Body of pancreas (tissue), 4 donors: ENCODE measurements around the gene MYRIP. TPM values are rescaled to one million over a fixed set of nuclear protein-coding genes. Genes with fewer than 3 reads are reported as not detected.

Experiments used
- ATAC-seq: fragments of 150-250 bp; one replicate; pipeline ENCODE4 v1.9.1; 2016
- DNase-seq, 4 donors: peaks; one replicate each; pipeline ENCODE4 v3.0.0-alpha.2; 2019
- H3K27ac ChIP-seq, 4 donors: fragments of 200-600 bp; sonication (generic); 1 replicate in 3 of 4; 2 replicates in 1 of 4; pipeline versions ENCODE4 v1.5.1 to v1.6.1; 2016 to 2019; ENCODE audit warnings: mild to moderate bottlenecking in 1 of 4, mixed read lengths in 1 of 4, moderate library complexity in 1 of 4
- H3K27me3 ChIP-seq, 2 donors: fragments of 200-600 bp; sonication (generic); one replicate each; pipeline ENCODE4 v1.6.0; 2016; ENCODE audit warnings: mild to moderate bottlenecking in 1 of 2
- H3K36me3 ChIP-seq, 2 donors: fragments of 200-600 bp; sonication (generic); replicated peaks in 1 of 2; 2 replicates each; pipeline ENCODE4 v1.5.1; 2016; ENCODE audit warnings: low read depth in 2 of 2; ENCODE audit not compliant: insufficient read depth in 1 of 2
- H3K4me1 ChIP-seq: fragments of 200-600 bp; sonication (generic); one replicate; pipeline ENCODE4 v1.6.0; 2016
- H3K4me3 ChIP-seq, 2 donors: fragments of 200-600 bp; sonication (generic); 1 replicate in 1 of 2; 2 replicates in 1 of 2; pipeline ENCODE4 v1.5.1; 2016 to 2019
- H3K9me3 ChIP-seq, 3 donors: fragments of 200-600 bp; sonication (generic); 1 replicate in 2 of 3; 2 replicates in 1 of 3; pipeline ENCODE4 v1.5.1; 2016
- CTCF ChIP-seq, 7 experiments: fragments of 450-650 bp in 4 of 7; fragments of 200-600 bp in 3 of 7; sonication (generic) in 3 of 7; IDR thresholded peaks; one replicate each; pipeline ENCODE4 v1.5.1; 2016 to 2019; ENCODE audit warnings: antibody characterized with exemption in 7 of 7
- POLR2A ChIP-seq, 3 donors: fragments of 450-650 bp; IDR thresholded peaks; one replicate each; pipeline ENCODE4 v1.6.1; 2016; ENCODE audit warnings: antibody characterized with exemption in 3 of 3, mild to moderate bottlenecking in 2 of 3
- WGBS, 2 donors: methylation state at CpG; one replicate each; pipeline ENCODE4 v1.1.5; 2017; 5-methylcytosine and 5-hydroxymethylcytosine counted together
- intact Hi-C: fragments of 100-400 bp; cut with DNase I; formaldehyde crosslinking; loops from one replicate; pipeline ENCODE4 v1.15.1; 2023
- small RNA-seq: library from RNA; depleted of rRNA; stranded (forward); fragments of <200 nt; gene quantifications from one replicate; pipeline ENCODE3, GENCODE V24; 2016
- total RNA-seq, 2 donors: library from RNA; depleted of rRNA; stranded (reverse); fragments of >200 nt; gene quantifications; one replicate each; pipeline ENCODE4 v1.1.0, GENCODE V29; 2016

Gene MYRIP
- total RNA-seq, 2 donors from 2014 or later: 5.2 to 12.5 TPM

GRCh38 chr3:40306336-40306735, 496.9 kb downstream of the MYRIP start:
- Histone ChIP-seq H3K27me3 (no peaks in the 10 kb centered on the region), H3K36me3 (no peaks in the 10 kb centered on the region), H3K4me1 (peaks cover 14% of the 10 kb centered on the region), H3K9me3 (no peaks in the 10 kb centered on the region), H3K27ac (no peak overlapping the region), H3K4me3 (no peak overlapping the region)
- no peak for ATAC-seq
- intact Hi-C loops: no loop called here
- 88 to 90% methylated on average over 3 of the region's 3 CpGs for WGBS, 2 donors
- TF ChIP-seq CTCF (IDR thresholded peaks at IDR 0.05) (no peak), POLR2A (IDR thresholded peaks at IDR 0.05) (no peak)
- DNase-seq: no peak

- Histone ChIP-seq H3K4me3 (no peak overlapping the region), H3K36me3 (no peaks in the 10 kb centered on the region), H3K27ac (no peak overlapping the region), H3K27me3 (no peaks in the 10 kb centered on the region), H3K4me1 (peaks cover 22% of the 10 kb centered on the region), H3K9me3 (no peaks in the 10 kb centered on the region)
- DNase-seq (no peak), ATAC-seq (no peak)
- TF ChIP-seq CTCF (IDR thresholded peaks at IDR 0.05) (no peak), POLR2A (IDR thresholded peaks at IDR 0.05) (no peak)
- intact Hi-C loops: no loop called here
- 51 to 65% methylated on average over 1 of the region's 1 CpG for WGBS, 2 donors
These were observed 497.8 kb downstream of the MYRIP start for GRCh38 chr3:40307176-40307575.

GRCh38 chr3:40308725-40309417, 499.5 kb downstream of the MYRIP start:
- intact Hi-C loops: no loop called here
- DNase-seq: no peak

GRCh38 chr3:40309418-40309924, 500.1 kb downstream of the MYRIP start, which contains the start of gene EIF1B:
EIF1B (plus strand) TSS chr3:40309707; CDS start chr3:40309942, 235 bp downstream.
- peak within 1 kb of the TSS; percentile 88 to 96 (median 93) for H3K27ac ChIP-seq
- intact Hi-C loops: no loop called here
- WGBS, 2 donors: 0 to 1% methylated on average over 26 to 48 of the region's 50 CpGs
- TF ChIP-seq POLR2A (IDR thresholded peaks at IDR 0.05): peak; percentile 95 to 97 (median 96)
- peak; percentile 82 to 98 (median 93) for TF ChIP-seq CTCF (IDR thresholded peaks at IDR 0.05)
- H3K4me1 ChIP-seq: peaks cover 45% of the 10 kb centered on the region
- H3K27me3 ChIP-seq: no peaks in the 10 kb centered on the region
- DNase-seq: peak; percentile 98 to 99 (median 98)
- H3K36me3 ChIP-seq: no peaks in the 10 kb centered on the region
- H3K4me3 ChIP-seq: peak within 1 kb of the TSS; percentile 97 to 98
- no peaks in the 10 kb centered on the region for H3K9me3 ChIP-seq
- ATAC-seq: peak; percentile 96

More at GRCh38 chr3:40308725-40309417, 499.5 kb downstream of the MYRIP start:
- peaks cover 39% of the 10 kb centered on the region for H3K4me1 ChIP-seq
- ATAC-seq: peak; percentile 7
- H3K4me3 ChIP-seq: peak overlapping the region; percentile 11 to 50
- TF ChIP-seq CTCF (IDR thresholded peaks at IDR 0.05): no peak
- WGBS, 2 donors: 16 to 19% methylated on average over 18 to 20 of the region's 20 CpGs
- H3K36me3 ChIP-seq: no peaks in the 10 kb centered on the region
- peak overlapping the region; percentile 68 to 96 (median 93) for H3K27ac ChIP-seq
- H3K9me3 ChIP-seq: no peaks in the 10 kb centered on the region
- H3K27me3 ChIP-seq: no peaks in the 10 kb centered on the region

Small RNA genes within 50 kb of the gene (small RNA-seq; reads per million reads assigned to genes)
- gene RF00264 (not detected), gene RN7SL411P (not detected), gene RNU4-56P (not detected)
